HG03521 (cell line): ENCODE data around the gene GPR18.
"Not testable (repeated sequence)": the region's sequence is repeated elsewhere in the genome, so short reads cannot be mapped to it uniquely, and the experiment has no call there.

Experiments
- ATAC-seq: cut with Tn5 transposase; IDR thresholded peaks from one replicate; pipeline ENCODE4 v1.9.1; 2021; ENCODE audit warnings: mild to moderate bottlenecking, moderate library complexity; ENCODE audit not compliant: unreplicated experiment

The GPR18 gene

DNA sequence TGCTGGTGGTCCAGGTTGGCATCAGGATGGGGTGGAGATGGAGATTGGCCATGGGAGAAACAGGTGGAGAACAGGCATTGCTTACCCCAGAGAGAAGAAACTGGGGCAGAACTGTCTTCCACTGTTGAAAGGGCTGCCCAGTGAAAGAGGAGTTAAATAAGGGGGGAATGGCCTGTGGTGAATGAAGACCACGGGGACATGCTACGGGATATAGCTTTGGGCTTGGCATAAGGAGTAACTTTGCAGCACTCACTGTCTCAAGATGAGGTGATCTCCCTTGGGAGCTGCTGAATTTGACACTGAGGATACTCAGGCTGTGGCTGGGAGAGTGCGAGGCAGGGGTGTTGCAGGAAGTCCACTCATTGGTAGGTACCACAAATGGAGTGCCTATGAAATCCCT lies 10.6 kb upstream of the GPR18 start:
- ATAC-seq = no peak

GRCh38 chr13:99267927-99268326 lies 9.7 kb upstream of the GPR18 start:
- ATAC-seq = no peak

DNA sequence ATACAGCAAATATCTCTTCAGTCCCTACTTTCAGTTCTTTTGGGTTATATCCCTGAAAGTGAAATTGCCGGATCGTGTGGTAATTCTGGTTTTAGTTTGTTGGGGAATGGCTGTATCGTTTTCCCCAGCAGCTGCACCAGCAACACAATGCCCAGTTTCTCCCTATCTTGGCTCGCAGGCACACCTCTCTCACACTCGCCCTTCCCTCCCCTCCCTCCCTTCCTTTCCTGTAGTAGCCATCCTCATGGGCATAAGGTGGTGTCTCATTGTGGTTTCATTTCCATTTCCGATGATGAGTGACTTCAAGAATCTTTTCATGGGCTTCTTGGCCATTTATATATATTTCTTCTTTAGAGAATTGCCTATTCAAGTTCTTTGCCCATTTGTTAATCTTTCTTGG lies 8.6 kb upstream of the GPR18 start:
- ATAC-seq = no peak

- ATAC-seq = peak; percentile 43
Measured at GRCh38 chr13:99265821-99266426, 7.7 kb upstream of the GPR18 start.

DNA sequence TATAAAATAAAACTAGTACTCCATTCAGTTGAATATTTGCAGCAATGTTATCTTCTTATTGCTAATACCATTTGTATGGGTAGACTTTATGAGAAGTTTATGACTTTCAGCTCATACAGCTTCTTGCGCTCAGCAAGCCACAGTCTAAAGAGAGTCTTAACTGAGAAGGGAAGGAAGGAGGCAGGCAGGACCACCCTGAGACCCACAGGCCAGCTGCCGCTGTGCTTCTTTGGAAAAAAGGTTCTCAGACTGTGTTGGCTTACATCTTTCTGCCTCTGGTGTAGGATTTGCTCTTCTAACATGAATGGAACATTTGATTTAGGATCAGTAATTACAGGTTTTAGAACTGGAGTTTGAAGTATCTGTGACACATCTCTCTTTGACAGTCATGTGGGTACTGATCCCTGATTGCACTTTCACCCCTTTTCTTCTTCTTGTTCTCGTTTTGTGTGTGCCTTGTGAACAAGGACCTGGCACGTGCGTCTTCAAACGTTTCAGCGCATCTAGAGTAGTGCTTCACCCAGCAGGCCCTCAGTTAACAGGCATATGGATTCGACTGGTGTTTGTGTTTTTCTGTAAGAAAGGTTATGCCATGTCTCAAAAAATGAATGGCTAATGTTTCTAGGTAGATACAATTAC lies 7.1 kb upstream of the GPR18 start:
- no peak for ATAC-seq

DNA sequence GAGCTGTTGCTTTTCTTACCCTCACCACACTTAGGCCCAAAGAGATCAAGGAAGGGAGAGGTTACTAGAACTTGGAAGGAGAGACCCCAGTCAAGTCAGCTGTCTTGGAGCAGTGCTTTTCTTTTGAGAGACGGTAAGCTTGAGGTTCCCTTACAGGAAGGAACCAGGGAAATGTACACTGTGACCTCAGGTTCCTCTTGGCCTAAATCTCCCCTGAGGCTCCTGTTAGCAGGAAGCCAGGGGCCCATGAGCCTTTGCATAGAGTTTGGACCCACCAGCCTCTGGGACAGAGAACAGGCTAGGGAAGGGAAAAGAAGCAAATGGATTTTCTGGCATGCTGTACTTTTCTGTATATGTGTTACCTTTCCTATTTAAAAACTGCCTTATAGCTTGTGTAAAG lies 5.9 kb upstream of the GPR18 start:
- ATAC-seq = no peak

GRCh38 chr13:99263126-99263785 lies 5.1 kb upstream of the GPR18 start:
- no peak for ATAC-seq

DNA sequence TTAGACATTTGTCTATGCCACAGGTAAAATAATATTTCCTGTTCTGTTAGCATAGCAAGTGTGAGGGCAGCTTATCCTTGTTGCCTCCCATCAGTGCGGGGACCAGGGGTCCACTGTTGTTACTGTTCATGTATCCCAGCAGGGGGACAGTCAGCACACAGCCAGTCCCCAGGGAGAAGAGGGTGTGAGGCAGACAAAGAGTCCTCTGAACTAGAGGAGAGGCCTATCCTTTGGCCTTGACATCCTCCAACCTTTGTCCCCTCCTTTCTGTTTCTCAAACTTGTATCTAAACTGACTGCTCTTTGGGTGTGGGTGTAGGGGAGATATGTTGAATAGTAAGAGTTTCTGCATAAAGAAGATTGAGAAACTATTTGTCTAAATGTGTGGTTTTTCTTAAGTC lies 2.9 kb upstream of the GPR18 start:
- ATAC-seq = no peak

GRCh38 chr13:99260216-99260615 lies 2.0 kb upstream of the GPR18 start:
- no peak for ATAC-seq

DNA sequence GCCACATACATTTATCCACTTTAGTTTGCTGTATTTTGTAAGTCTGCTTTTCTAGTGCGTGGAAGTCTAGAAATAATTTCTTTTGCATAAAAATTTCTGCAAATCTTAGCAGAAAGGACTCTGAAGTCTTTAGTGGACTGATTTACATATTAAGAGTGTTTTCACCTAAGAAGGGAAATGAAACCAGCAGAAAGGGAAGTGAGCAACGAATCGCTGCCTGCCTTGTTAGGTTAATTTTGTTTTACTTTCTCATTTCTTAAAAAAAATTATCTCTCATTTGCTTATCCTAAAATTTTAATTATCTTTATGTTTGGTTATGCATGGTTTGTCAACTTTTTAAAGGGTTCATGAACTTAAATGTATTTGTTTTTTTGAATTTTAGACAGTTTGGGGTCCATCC lies 767 bp upstream of the GPR18 start:
- peak; percentile 56 for ATAC-seq

GRCh38 chr13:99257291-99257690 lies 888 bp downstream of the GPR18 start:
- no peak for ATAC-seq

GRCh38 chr13:99256709-99257108 lies 1.5 kb downstream of the GPR18 start:
- no peak for ATAC-seq

GRCh38 chr13:99256283-99256682 lies 1.9 kb downstream of the GPR18 start:
- ATAC-seq = no peak

GRCh38 chr13:99255271-99255670 lies 2.9 kb downstream of the GPR18 start:
- ATAC-seq = no peak

DNA sequence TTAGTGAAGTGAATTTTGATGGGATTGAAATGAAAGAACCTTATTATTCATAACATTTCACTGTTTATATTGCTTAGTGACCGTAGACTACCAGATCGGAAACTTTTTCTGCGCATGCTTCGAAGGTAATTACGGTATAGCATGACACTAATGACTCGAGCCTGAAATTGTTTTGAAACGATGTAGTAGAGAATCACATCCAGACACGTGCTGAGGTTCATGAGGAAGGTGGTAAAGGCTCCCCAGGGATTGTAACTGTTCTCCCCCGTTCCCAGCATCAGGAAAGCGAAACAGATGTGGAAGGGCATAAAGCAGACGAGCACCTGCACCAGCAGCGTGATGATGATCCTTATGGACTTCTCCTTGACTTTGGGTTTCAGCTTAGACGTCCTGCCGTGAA lies 3.3 kb downstream of the GPR18 start:
- no peak for ATAC-seq

- no peak for ATAC-seq
Measured at GRCh38 chr13:99251921-99252320, 6.3 kb downstream of the GPR18 start.

- ATAC-seq = no peak
Measured at GRCh38 chr13:99250982-99251825, 7.0 kb downstream of the GPR18 start.

- not testable (repeated sequence) for ATAC-seq
Measured at GRCh38 chr13:99249606-99250005, 8.6 kb downstream of the GPR18 start.

DNA sequence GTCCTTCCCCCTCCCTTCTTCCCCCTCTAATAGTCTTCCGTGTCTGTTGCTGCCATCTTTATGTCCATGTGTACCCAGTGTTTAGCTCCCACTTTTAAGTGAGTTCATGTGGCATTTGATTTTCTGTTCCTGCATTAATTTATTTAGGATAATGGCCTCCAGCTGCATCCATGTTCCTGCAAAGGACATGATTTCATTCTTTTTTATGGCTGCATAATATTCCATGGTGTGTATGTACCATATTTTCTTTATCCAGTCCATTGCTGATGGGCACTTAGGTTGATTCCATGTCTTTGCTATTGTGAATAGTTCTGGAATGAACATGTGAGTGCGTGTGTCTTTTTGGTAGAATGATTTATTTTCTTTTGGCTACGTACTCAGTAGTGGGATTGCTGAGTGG lies 9.0 kb downstream of the GPR18 start:
- not testable (repeated sequence) for ATAC-seq

- no peak for ATAC-seq
Measured at GRCh38 chr13:99246100-99246499, 12.1 kb downstream of the GPR18 start.

DNA sequence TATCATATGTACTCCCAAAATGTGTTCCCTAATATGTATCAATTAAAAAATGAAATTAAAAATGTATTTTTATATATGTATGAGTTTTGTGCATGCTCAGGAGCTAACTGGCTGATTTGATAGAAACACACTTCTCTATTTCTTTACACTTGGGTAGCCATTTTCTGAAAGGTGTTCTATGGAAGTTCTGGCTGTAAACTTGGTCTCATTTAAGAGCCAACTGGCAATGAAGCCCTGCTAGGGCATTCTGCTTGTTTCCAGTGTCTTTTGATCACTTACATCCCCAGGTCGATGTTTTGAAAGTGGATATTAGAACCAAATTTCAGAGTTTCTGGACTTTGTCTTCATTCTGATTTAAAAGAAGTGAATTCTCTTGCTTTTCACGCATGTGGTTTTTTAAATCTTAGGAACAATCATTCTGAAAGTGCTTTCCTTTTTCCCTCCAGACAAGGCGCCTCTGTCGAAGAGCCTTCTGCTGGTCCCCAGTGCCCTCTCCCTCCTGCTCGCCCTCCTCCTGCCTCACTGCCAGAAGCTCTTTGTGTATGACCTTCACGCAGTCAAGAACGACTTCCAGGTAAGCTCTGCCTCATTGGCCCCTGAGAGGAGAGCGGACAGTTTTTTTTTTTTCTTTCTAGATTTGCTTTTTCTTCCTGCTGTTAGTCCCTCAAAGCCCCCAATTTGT lies 20.1 kb downstream of the GPR18 start:
- ATAC-seq = no peak
